Thyroid gland (tissue), 4 donors: Measurements from ENCODE around the gene ATXN7. TPM values are rescaled to one million over a fixed set of nuclear protein-coding genes. Genes with fewer than 3 reads are reported as not detected.

ENCODE experiments used
- DNase-seq, 2 donors: peaks; one replicate each; pipeline ENCODE4 v3.0.0-alpha.2; 2019
- H3K27ac ChIP-seq, 3 donors: fragments of 200-600 bp; sonication (generic); 1 replicate in 2 of 3; 2 replicates in 1 of 3; pipeline ENCODE4 v1.5.1; 2016 to 2019; ENCODE audit warnings: mild to moderate bottlenecking in 1 of 3, moderate library complexity in 1 of 3
- H3K27me3 ChIP-seq: fragments of 200-600 bp; sonication (generic); one replicate; pipeline ENCODE4 v1.5.1; 2019
- H3K36me3 ChIP-seq, 2 donors: fragments of 200-600 bp; sonication (generic); one replicate each; pipeline ENCODE4 v1.5.1; 2016 to 2019
- H3K4me1 ChIP-seq, 2 donors: fragments of 200-600 bp; sonication (generic); one replicate each; pipeline ENCODE4 v1.5.1; 2017 to 2019
- H3K4me3 ChIP-seq, 3 donors: fragments of 200-600 bp; sonication (generic); replicated peaks in 1 of 3; 1 replicate in 2 of 3; 2 replicates in 1 of 3; pipeline ENCODE4 v1.5.1; 2016; ENCODE audit warnings: mild to moderate bottlenecking in 1 of 3
- H3K9me3 ChIP-seq: fragments of 200-600 bp; sonication (generic); one replicate; pipeline ENCODE4 v1.5.1; 2017
- CTCF ChIP-seq, 6 experiments: fragments of 200-600 bp in 3 of 6; fragments of 450-650 bp in 3 of 6; sonication (generic) in 3 of 6; IDR thresholded peaks; one replicate each; pipeline ENCODE4 v1.5.1; 2016 to 2019; ENCODE audit warnings: antibody characterized with exemption in 6 of 6, mild to moderate bottlenecking in 2 of 6, inconsistent platforms in 1 of 6, moderate library complexity in 1 of 6
- POLR2A ChIP-seq, 2 donors: fragments of 450-650 bp; IDR thresholded peaks; one replicate each; pipeline ENCODE4 v1.6.1; 2017; ENCODE audit warnings: antibody characterized with exemption in 2 of 2, mild to moderate bottlenecking in 2 of 2, moderate library complexity in 1 of 2
- WGBS, 2 donors: methylation state at CpG; one replicate each; pipeline ENCODE4 v1.1.5; 2017; 5-methylcytosine and 5-hydroxymethylcytosine counted together
- intact Hi-C: fragments of 100-400 bp; cut with DNase I; formaldehyde crosslinking; loops from one replicate; pipeline ENCODE4 v1.15.1; 2023
- total RNA-seq, 4 donors: library from RNA; depleted of rRNA; stranded (reverse); fragments of >200 nt; gene quantifications; one replicate each; pipeline ENCODE4 v1.2.3, GENCODE V29; 2016

ATXN7 gene
- total RNA-seq, 4 donors from 2014 or later, result 23.2 to 51.8 (median 33.8) TPM

DNA sequence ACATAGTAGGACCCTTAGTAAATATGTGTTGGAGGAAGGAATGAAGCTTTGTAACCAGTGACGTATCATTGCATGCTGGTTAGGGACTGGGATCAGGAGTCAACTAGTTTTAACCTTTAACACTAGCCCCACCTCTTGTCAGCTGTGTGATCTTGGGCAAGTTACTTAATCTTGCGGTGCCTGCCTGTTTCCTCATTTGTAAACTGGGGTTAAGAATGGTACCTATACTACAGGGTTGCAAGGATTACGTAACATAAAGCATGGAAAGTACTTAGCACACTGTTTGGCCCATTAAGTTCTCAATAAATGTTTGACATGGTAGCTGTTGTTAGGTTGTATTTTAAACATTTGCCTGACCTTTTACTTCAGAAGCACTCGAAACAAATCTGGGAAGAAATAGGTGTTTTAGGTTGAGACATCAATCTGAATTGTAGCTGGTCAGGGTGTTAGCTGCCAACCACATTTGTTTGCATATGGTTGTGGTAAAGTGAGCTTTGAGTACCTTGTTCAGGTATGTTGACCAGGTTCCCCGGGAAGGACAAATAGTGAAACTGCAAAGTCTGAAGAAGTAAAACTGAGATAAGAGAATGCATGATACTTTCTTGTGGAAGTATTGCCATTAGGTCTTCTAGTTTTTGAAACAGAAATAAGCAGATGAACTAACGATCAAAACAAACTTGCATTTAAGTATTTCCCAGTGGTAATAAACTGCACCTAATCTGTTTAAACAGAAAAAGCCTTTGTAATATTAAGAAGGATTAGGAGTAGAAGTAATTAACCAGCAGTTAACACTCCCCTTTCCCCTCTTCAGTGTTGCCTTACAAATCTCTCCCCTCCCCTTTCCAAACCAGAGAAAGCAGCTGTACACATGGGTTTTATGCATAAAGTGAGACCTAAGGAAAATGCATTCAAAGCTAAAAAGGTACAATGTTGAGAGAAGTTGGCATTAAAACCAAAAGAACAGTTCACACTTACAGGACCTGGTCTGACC is 74.3 kb downstream of the ATXN7 start:
- H3K27ac ChIP-seq, result no peak overlapping the region
- intact Hi-C loops, result no loop called here
- H3K4me3 ChIP-seq, result no peak overlapping the region
- H3K9me3 ChIP-seq, result no peaks in the 10 kb centered on the region
- no peak for TF ChIP-seq CTCF (IDR thresholded peaks at IDR 0.05)
- TF ChIP-seq POLR2A (IDR thresholded peaks at IDR 0.05), result no peak
- H3K4me1 ChIP-seq, result peaks cover 17 to 26% of the 10 kb centered on the region in 2 donors
- no peaks in the 10 kb centered on the region for H3K27me3 ChIP-seq
- whole genome bisulfite sequencing, 2 donors, result 58 to 60% methylated on average over 6 of the region's 6 CpGs
- peak; percentile 8 to 9 for DNase-seq
- H3K36me3 ChIP-seq, result no peaks in the 10 kb centered on the region

GRCh38 chr3:63940389-63940757 is 76.7 kb downstream of the ATXN7 start:
- H3K4me3 ChIP-seq, result no peak overlapping the region
- H3K27ac ChIP-seq, result no peak overlapping the region
- peaks cover 10 to 13% of the 10 kb centered on the region in 2 donors for H3K4me1 ChIP-seq
- no peaks in the 10 kb centered on the region for H3K27me3 ChIP-seq
- no peaks in the 10 kb centered on the region for H3K9me3 ChIP-seq
- no peak for TF ChIP-seq CTCF (IDR thresholded peaks at IDR 0.05)
- TF ChIP-seq POLR2A (IDR thresholded peaks at IDR 0.05), result no peak
- intact Hi-C loops, result no loop called here
- H3K36me3 ChIP-seq, result no peaks in the 10 kb centered on the region
- 96 to 97% methylated on average over 4 of the region's 4 CpGs for WGBS, 2 donors
- no peak for DNase-seq

DNA sequence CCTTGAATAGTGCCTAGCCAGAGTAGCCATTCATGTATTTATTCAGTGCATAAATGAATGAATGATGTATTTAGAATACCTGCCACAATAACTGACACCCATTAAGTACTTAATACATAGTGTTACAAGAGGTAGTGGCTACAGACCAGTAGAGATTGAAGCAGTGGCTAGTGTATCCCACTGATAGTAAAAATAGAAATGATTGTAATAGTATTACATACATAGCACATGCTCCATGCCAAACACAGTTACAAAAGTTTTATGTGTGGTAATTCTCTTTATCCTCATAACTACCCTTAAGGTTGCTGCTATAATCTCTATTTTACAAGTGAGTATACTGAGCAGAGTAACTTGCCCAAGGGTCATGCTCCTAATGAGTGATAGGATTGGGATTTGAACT is 78.9 kb downstream of the ATXN7 start:
- H3K27ac ChIP-seq, result no peak overlapping the region

GRCh38 chr3:63943678-63944077 is 80.0 kb downstream of the ATXN7 start:
- H3K27ac ChIP-seq, result no peak overlapping the region
- H3K9me3 ChIP-seq, result no peaks in the 10 kb centered on the region
- H3K4me3 ChIP-seq, result no peak overlapping the region
- no peaks in the 10 kb centered on the region for H3K36me3 ChIP-seq
- intact Hi-C loops, result no loop called here
- peaks cover 0 to 9% of the 10 kb centered on the region in 2 donors for H3K4me1 ChIP-seq
- no peak for DNase-seq
- no peaks in the 10 kb centered on the region for H3K27me3 ChIP-seq
- TF ChIP-seq POLR2A (IDR thresholded peaks at IDR 0.05), result no peak
- no peak for TF ChIP-seq CTCF (IDR thresholded peaks at IDR 0.05)

More for the DNA sequence above, 78.9 kb downstream of the ATXN7 start:
- Histone ChIP-seq H3K36me3 (no peaks in the 10 kb centered on the region), H3K4me1 (peaks cover 10 to 17% of the 10 kb centered on the region in 2 donors), H3K4me3 (no peak overlapping the region), H3K27me3 (no peaks in the 10 kb centered on the region), H3K9me3 (no peaks in the 10 kb centered on the region)
- intact Hi-C loops, result no loop called here
- TF ChIP-seq POLR2A (IDR thresholded peaks at IDR 0.05) (no peak), CTCF (IDR thresholded peaks at IDR 0.05) (no peak)
- no peak for DNase-seq

DNA sequence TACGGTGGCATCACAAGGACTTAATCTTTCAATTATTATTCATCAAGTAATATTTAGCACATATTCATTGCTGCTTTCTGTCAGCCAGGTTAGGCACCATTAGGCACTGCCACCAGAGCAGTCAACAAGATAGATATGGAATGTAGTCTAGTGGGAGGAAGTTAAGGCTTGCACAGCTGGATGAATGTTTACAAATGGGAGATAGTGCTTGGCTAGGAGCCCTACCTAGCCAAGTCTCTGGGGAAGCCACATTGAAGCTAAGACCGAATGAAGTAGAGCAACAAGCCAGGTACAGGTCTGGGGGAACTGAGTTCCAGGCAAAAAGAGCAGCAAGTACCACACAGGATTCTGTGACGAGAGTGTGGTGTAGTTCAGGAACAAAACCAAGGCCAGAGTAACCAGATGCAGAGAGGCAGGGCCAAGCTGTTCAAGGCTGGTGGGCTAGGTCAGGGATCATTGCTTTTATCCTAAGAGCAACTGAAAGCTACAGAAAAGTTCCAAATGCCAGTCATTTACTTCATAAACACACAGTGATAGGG is 82.0 kb downstream of the ATXN7 start:
- no peak for DNase-seq
- 80 to 84% methylated on average over 3 of the region's 3 CpGs for whole genome bisulfite sequencing, 2 donors

More for the DNA sequence above, 82.0 kb downstream of the ATXN7 start:
- Histone ChIP-seq H3K27me3 (no peaks in the 10 kb centered on the region), H3K4me3 (no peak overlapping the region), H3K9me3 (no peaks in the 10 kb centered on the region), H3K36me3 (no peaks in the 10 kb centered on the region), H3K4me1 (peaks cover 0 to 7% of the 10 kb centered on the region in 2 donors), H3K27ac (no peak overlapping the region)
- TF ChIP-seq CTCF (IDR thresholded peaks at IDR 0.05), result no peak
- TF ChIP-seq POLR2A (IDR thresholded peaks at IDR 0.05), result no peak
- intact Hi-C loops, result loop anchor here (5.0 kb wide), 1 partner anchor 47 kb away; no protein-coding TSS in a partner anchor
